Duodenal mucosa (tissue), 2 donors: ENCODE data around the gene EXTL2.
"Not testable (repeated sequence)": the region's sequence is repeated elsewhere in the genome, so short reads cannot be mapped to it uniquely, and the experiment has no call there.

ENCODE experiments used
- H3K27ac ChIP-seq: one replicate; pipeline ENCODE4 v1.7.0; 2013; ENCODE audit warnings: low read depth, low read length
- H3K27me3 ChIP-seq, 2 donors: one replicate each; pipeline ENCODE4 v1.7.0; 2013; ENCODE audit warnings: low read length in 2 of 2, control low read depth in 1 of 2; ENCODE audit not compliant: insufficient read depth in 2 of 2, control insufficient read depth in 1 of 2
- H3K36me3 ChIP-seq, 2 donors: one replicate each; pipeline ENCODE4 v1.7.0; 2013; ENCODE audit warnings: low read length in 2 of 2, control low read depth in 1 of 2; ENCODE audit not compliant: insufficient read depth in 2 of 2, control insufficient read depth in 1 of 2
- H3K4me1 ChIP-seq, 2 donors: one replicate each; pipeline ENCODE4 v1.7.0; 2013; ENCODE audit warnings: low read length in 2 of 2, control low read depth in 1 of 2; ENCODE audit not compliant: insufficient read depth in 2 of 2, control insufficient read depth in 1 of 2
- H3K4me3 ChIP-seq, 2 donors: one replicate each; pipeline ENCODE4 v1.7.0; 2013; ENCODE audit warnings: low read length in 2 of 2, low read depth in 1 of 2
- H3K9ac ChIP-seq, 2 donors: one replicate each; pipeline ENCODE4 v1.7.0; 2013; ENCODE audit warnings: low read length in 2 of 2, low read depth in 1 of 2
- H3K9me3 ChIP-seq, 2 donors: one replicate each; pipeline ENCODE4 v1.7.0; 2013; ENCODE audit warnings: low read length in 2 of 2, control low read depth in 1 of 2; ENCODE audit not compliant: control insufficient read depth in 1 of 2

The EXTL2 gene

DNA sequence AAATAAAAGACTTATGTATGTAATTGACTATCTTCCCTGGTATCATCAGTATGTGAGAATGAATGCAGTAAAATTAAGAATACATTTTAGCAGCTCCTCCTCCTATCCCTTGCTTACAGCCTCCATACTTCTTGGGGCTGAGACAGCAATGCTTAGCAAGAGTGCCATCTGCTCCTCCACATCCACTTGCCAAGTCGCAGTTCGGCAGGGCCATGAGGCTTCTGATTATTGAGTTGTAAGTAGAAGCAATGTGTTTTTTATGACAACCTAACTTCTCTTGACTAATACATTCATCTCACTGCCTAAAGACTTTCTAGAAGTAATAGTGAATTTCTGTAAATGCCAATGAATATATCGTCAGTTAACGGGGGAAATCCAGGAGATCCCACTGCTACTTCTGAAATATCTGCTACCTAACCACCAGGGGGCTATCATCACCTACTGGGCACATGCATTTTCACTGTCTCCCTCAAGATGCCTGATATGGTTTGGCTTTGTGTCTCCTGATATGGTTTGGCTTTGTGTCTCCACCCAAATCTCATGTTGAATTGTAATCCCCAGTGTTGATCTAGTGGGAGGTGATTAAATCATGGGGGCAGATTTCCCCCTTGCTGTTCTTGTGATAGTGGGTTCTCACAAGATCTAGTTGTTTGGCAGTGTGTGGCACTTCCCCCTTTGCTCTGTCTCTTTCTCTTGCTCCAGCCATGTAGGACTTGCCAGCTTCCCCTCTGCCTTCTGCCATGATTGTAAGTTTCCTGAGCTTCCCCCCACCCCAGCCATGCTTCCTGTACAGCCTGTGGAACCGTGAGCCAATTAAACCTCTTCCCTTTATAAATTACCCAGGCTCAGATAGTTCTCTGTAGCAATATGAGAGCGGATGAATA lies 59.6 kb downstream of the EXTL2 start:
- no peak overlapping the region for H3K4me3 ChIP-seq
- no peak overlapping the region for H3K27ac ChIP-seq
- H3K36me3 ChIP-seq: no peaks in the 10 kb centered on the region
- no peaks in the 10 kb centered on the region for H3K27me3 ChIP-seq
- no peak overlapping the region for H3K9ac ChIP-seq
- no peaks in the 10 kb centered on the region for H3K4me1 ChIP-seq
- H3K9me3 ChIP-seq: no peaks in the 10 kb centered on the region

DNA sequence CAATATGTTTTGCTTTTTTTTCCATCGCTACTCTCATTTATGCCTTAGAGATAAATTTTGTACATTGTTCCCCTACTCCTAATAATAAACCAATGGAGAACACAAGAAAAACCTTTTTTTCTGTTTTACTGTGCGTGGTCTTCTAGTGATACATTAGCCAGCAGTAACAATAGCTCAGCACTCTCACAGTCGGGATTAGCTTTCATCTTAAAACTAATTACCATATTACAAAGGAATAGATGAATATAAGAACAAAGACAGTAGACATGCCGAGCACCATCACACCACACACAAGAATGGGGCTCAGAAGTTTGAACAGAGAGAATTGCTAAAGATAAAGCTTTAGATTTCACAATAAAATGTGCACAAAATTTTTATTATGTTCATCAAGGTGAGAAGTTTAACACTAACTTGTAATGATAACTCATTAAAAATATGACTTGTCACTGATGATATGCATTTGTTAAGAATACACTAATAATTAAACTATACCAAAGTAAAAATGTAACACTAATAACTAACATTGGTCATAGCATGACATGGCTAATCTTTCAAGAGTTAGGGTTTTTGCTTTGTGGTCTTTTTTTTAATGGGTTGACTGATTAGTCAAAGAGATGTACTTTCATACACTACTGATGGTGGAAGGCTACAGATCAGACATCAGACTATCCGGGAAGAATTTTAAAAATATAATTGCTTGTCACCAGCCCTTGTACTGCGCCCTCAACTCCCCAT lies 61.8 kb downstream of the EXTL2 start:
- Histone ChIP-seq H3K36me3 (no peaks in the 10 kb centered on the region), H3K27me3 (no peaks in the 10 kb centered on the region), H3K4me1 (no peaks in the 10 kb centered on the region), H3K27ac (no peak overlapping the region), H3K4me3 (no peak overlapping the region), H3K9ac (no peak overlapping the region), H3K9me3 (no peaks in the 10 kb centered on the region)

DNA sequence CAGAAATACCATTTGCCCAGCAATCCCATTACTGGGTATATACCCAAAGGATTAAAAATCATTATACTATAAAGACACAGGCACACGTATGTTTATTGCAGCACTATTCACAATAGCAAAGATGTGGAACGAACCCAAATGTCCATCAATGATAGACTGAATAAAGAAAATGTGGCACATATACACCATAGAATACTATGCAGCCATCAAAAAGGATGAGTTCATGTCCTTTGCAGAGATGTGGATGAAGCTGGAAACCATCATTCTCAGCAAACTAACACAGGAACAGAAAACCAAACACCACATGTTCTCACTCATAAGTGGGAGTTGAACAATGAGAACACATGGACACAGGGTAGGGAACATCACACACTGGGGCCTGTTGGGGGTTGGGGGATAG lies 69.0 kb downstream of the EXTL2 start:
- not testable (repeated sequence) for H3K27me3 ChIP-seq, H3K4me3 ChIP-seq

More for the DNA sequence above, 69.0 kb downstream of the EXTL2 start:
- H3K9me3 ChIP-seq, H3K27ac ChIP-seq, H3K36me3 ChIP-seq, H3K9ac ChIP-seq, H3K4me1 ChIP-seq: not testable (repeated sequence)
